ENCODE results near the gene TSPAN18. TPM values are rescaled to one million over a fixed set of nuclear protein-coding genes. Genes with fewer than 3 reads are reported as not detected.

TSPAN18 gene
- total and polyA plus RNA-seq, 9 donors = 2.1 to 35.3 (median 14.4) TPM

- Histone ChIP-seq H3K4me1 (ENCODE audit: insufficient read depth) (no peaks in the 10 kb centered on the region), H3K9me3 (no peaks in the 10 kb centered on the region), H3K27ac (no peak overlapping the region), H3K27me3 (no peaks in the 10 kb centered on the region), H3K4me3 (no peak overlapping the region), H3K36me3 (no peaks in the 10 kb centered on the region)
- 85 to 89% (median 88%) methylated on average over 12 of the region's 12 CpGs for WGBS, 3 donors
- intact Hi-C loops (cut with DNase I) = no loop called here
- DNase-seq = no peak
- TF ChIP-seq, protein P1, sequence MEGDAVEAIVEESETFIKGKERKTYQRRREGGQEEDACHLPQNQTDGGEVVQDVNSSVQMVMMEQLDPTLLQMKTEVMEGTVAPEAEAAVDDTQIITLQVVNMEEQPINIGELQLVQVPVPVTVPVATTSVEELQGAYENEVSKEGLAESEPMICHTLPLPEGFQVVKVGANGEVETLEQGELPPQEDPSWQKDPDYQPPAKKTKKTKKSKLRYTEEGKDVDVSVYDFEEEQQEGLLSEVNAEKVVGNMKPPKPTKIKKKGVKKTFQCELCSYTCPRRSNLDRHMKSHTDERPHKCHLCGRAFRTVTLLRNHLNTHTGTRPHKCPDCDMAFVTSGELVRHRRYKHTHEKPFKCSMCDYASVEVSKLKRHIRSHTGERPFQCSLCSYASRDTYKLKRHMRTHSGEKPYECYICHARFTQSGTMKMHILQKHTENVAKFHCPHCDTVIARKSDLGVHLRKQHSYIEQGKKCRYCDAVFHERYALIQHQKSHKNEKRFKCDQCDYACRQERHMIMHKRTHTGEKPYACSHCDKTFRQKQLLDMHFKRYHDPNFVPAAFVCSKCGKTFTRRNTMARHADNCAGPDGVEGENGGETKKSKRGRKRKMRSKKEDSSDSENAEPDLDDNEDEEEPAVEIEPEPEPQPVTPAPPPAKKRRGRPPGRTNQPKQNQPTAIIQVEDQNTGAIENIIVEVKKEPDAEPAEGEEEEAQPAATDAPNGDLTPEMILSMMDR (IDR thresholded peaks at IDR 0.05) = no peak
- TF ChIP-seq POLR2A (IDR thresholded peaks at IDR 0.05) = no peak
- TF ChIP-seq EP300 (IDR thresholded peaks at IDR 0.05) = no peak
Measured at GRCh38 chr11:44969651-44970252, 243.0 kb downstream of the TSPAN18 start.

- WGBS, 3 donors = 71 to 81% (median 73%) methylated on average over 6 of the region's 6 CpGs
- intact Hi-C loops (cut with DNase I) = no loop called here
Measured at GRCh38 chr11:44970293-44970692, 243.5 kb downstream of the TSPAN18 start.

GRCh38 chr11:44971185-44971584 lies 244.4 kb downstream of the TSPAN18 start:
- Histone ChIP-seq H3K4me1 (ENCODE audit: insufficient read depth) (no peaks in the 10 kb centered on the region), H3K27ac (no peak overlapping the region), H3K4me3 (no peak overlapping the region), H3K9me3 (no peaks in the 10 kb centered on the region), H3K36me3 (no peaks in the 10 kb centered on the region), H3K27me3 (no peaks in the 10 kb centered on the region)
- intact Hi-C loops (cut with DNase I) = no loop called here
- TF ChIP-seq, protein P1 (IDR thresholded peaks at IDR 0.05) = no peak
- TF ChIP-seq POLR2A (IDR thresholded peaks at IDR 0.05) (no peak), EP300 (IDR thresholded peaks at IDR 0.05) (no peak)
- 70 to 79% (median 73%) methylated on average over 10 of the region's 10 CpGs for WGBS, 3 donors
- DNase-seq = no peak

More at GRCh38 chr11:44970293-44970692, 243.5 kb downstream of the TSPAN18 start:
- Histone ChIP-seq H3K27ac (no peak overlapping the region), H3K4me3 (no peak overlapping the region), H3K36me3 (no peaks in the 10 kb centered on the region), H3K4me1 (ENCODE audit: insufficient read depth) (no peaks in the 10 kb centered on the region), H3K27me3 (no peaks in the 10 kb centered on the region), H3K9me3 (no peaks in the 10 kb centered on the region)
- no peak for DNase-seq
- TF ChIP-seq EP300 (IDR thresholded peaks at IDR 0.05) = no peak
- TF ChIP-seq, protein P1 (IDR thresholded peaks at IDR 0.05) = no peak
- no peak for TF ChIP-seq POLR2A (IDR thresholded peaks at IDR 0.05)

GRCh38 chr11:44972746-44973435 lies 246.1 kb downstream of the TSPAN18 start:
- intact Hi-C loops (cut with DNase I) = no loop called here
- H3K9me3 ChIP-seq = no peaks in the 10 kb centered on the region
- H3K4me3 ChIP-seq = no peak overlapping the region
- WGBS, 3 donors = 65 to 75% (median 73%) methylated on average over 19 of the region's 19 CpGs
- TF ChIP-seq POLR2A (IDR thresholded peaks at IDR 0.05) (no peak), EP300 (IDR thresholded peaks at IDR 0.05) (no peak)
- TF ChIP-seq, protein P1 (IDR thresholded peaks at IDR 0.05) = no peak
- no peaks in the 10 kb centered on the region for H3K4me1 ChIP-seq (ENCODE audit: insufficient read depth)
- DNase-seq = no peak
- H3K27ac ChIP-seq = no peak overlapping the region
- no peaks in the 10 kb centered on the region for H3K36me3 ChIP-seq
- no peaks in the 10 kb centered on the region for H3K27me3 ChIP-seq

Measured in ovary (tissue), 9 donors.